Hepatocyte (in vitro differentiated cells): ENCODE measurements around the gene COL15A1. TPM values are rescaled to one million over a fixed set of nuclear protein-coding genes. Genes with fewer than 3 reads are reported as not detected.
A peak's percentile ranks its signal among the peaks of the same experiment; 100 is the strongest.

Experiments used
- DNase-seq: peaks from one replicate; pipeline ENCODE4 v3.0.0-alpha.2; 2016; ENCODE audit warnings: low spot score
- H2AFZ ChIP-seq: fragments of 200-600 bp; sonication (generic); 2 replicates; pipeline ENCODE4 v1.6.0; 2016; ENCODE audit warnings: antibody characterized with exemption, mild to moderate bottlenecking
- H3K27ac ChIP-seq: fragments of 200-600 bp; sonication (generic); 2 replicates; pipeline ENCODE4 v1.5.1; 2016; ENCODE audit warnings: mild to moderate bottlenecking
- H3K27me3 ChIP-seq: fragments of 200-600 bp; sonication (generic); 2 replicates; pipeline ENCODE4 v1.6.1; 2016
- H3K36me3 ChIP-seq: fragments of 200-600 bp; sonication (generic); replicated peaks from 2 replicates; pipeline ENCODE4 v1.5.1; 2016; ENCODE audit warnings: low read depth; ENCODE audit not compliant: insufficient read depth
- H3K4me1 ChIP-seq: fragments of 200-600 bp; sonication (generic); 2 replicates; pipeline ENCODE4 v1.5.1; 2016; ENCODE audit warnings: mild to moderate bottlenecking, moderate library complexity; ENCODE audit not compliant: insufficient read depth
- H3K4me2 ChIP-seq: fragments of 200-600 bp; sonication (generic); 2 replicates; pipeline ENCODE4 v1.6.0; 2016
- H3K4me3 ChIP-seq: fragments of 200-600 bp; sonication (generic); 2 replicates; pipeline ENCODE4 v1.5.1; 2016; ENCODE audit warnings: mild to moderate bottlenecking
- H3K79me2 ChIP-seq: fragments of 200-600 bp; sonication (generic); 2 replicates; pipeline ENCODE4 v1.6.0; 2017; ENCODE audit warnings: mild to moderate bottlenecking
- H3K9me2 ChIP-seq: fragments of 200-600 bp; sonication (generic); replicated peaks from 2 replicates; pipeline ENCODE4 v1.6.0; 2017; ENCODE audit warnings: mild to moderate bottlenecking; ENCODE audit not compliant: insufficient read depth
- H3K9me3 ChIP-seq: fragments of 200-600 bp; sonication (generic); 2 replicates; pipeline ENCODE4 v1.5.1; 2016; ENCODE audit warnings: low read depth, mild to moderate bottlenecking
- H4K20me1 ChIP-seq: fragments of 200-600 bp; sonication (generic); 2 replicates; pipeline ENCODE4 v1.6.0; 2016; ENCODE audit warnings: mild to moderate bottlenecking; ENCODE audit not compliant: insufficient read depth, poor library complexity, severe bottlenecking
- CTCF ChIP-seq: fragments of 200-600 bp; sonication (generic); IDR thresholded peaks from 2 replicates; pipeline ENCODE4 v1.5.1; 2016; ENCODE audit warnings: antibody characterized with exemption, mild to moderate bottlenecking; ENCODE audit not compliant: poor library complexity
- EZH2 ChIP-seq: fragments of 200-600 bp; sonication (generic); IDR thresholded peaks from 2 replicates; pipeline ENCODE4 v1.6.1; 2016; ENCODE audit warnings: antibody characterized with exemption, mild to moderate bottlenecking, borderline replicate concordance
- EZH2phosphoT487 ChIP-seq: fragments of 200-600 bp; sonication (generic); IDR thresholded peaks from one replicate; pipeline ENCODE4 v1.6.1; 2018; ENCODE audit warnings: antibody characterized with exemption, mild to moderate bottlenecking, low read depth, moderate library complexity; ENCODE audit not compliant: unreplicated experiment, severe bottlenecking
- WGBS: methylation state at CpG from one replicate; pipeline ENCODE4 v1.1.6; 2016; ENCODE audit warnings: low lambda C conversion rate; ENCODE audit errors: missing lambda C conversion rate; 5-methylcytosine and 5-hydroxymethylcytosine counted together
- polyA plus RNA-seq: library from polyadenylated mRNA; unstranded; fragments of >200 nt; fragmentation: Nextera tagmentation; extraction: Ambion mirVana; gene quantifications from 2 replicates; pipeline ENCODE4 v1.2.1, GENCODE V29; 2016
- total RNA-seq: library from RNA; depleted of rRNA; stranded (reverse); fragments of >200 nt; gene quantifications from 2 replicates; pipeline ENCODE4 v1.2.3, GENCODE V29; 2014

The COL15A1 gene
- total and polyA plus RNA-seq, 2 experiments from 2014 or later: 97.6 to 106 TPM

- Histone ChIP-seq H3K9me3 (no peaks in the 10 kb centered on the region), H3K79me2 (no peaks in the 10 kb centered on the region), H3K9me2 (no peaks in the 10 kb centered on the region), H2AFZ (no peak overlapping the region), H3K36me3 (no peaks in the 10 kb centered on the region), H3K4me2 (no peak overlapping the region), H3K27me3 (no peaks in the 10 kb centered on the region), H3K27ac (peak overlapping the region; percentile 73), H3K4me1 (no peaks in the 10 kb centered on the region), H4K20me1 (no peaks in the 10 kb centered on the region), H3K4me3 (no peak overlapping the region)
- DNase-seq: no peak
- TF ChIP-seq EZH2phosphoT487 (no peak), EZH2 (no peak), CTCF (no peak)
- 64% methylated on average over 2 of the region's 2 CpGs for WGBS
These were observed 85.5 kb downstream of the COL15A1 start for GRCh38 chr9:99029083-99029645.

GRCh38 chr9:99030092-99030511, 86.4 kb downstream of the COL15A1 start:
- no peaks in the 10 kb centered on the region for H3K4me1 ChIP-seq
- no peaks in the 10 kb centered on the region for H3K27me3 ChIP-seq
- 56% methylated on average over 3 of the region's 3 CpGs for WGBS
- H2AFZ ChIP-seq: no peak overlapping the region
- H3K9me2 ChIP-seq: no peaks in the 10 kb centered on the region
- peak overlapping the region; percentile 77 for H3K27ac ChIP-seq
- DNase-seq: peak; percentile 30
- H4K20me1 ChIP-seq: no peaks in the 10 kb centered on the region
- H3K4me2 ChIP-seq: no peak overlapping the region
- no peaks in the 10 kb centered on the region for H3K79me2 ChIP-seq
- no peaks in the 10 kb centered on the region for H3K36me3 ChIP-seq
- H3K4me3 ChIP-seq: no peak overlapping the region
- no peak for TF ChIP-seq CTCF
- TF ChIP-seq EZH2phosphoT487: no peak
- no peak for TF ChIP-seq EZH2
- no peaks in the 10 kb centered on the region for H3K9me3 ChIP-seq

GRCh38 chr9:99030610-99031109, 87.0 kb downstream of the COL15A1 start:
- no peak for DNase-seq
- TF ChIP-seq EZH2: no peak
- no peak for TF ChIP-seq EZH2phosphoT487
- no peak for TF ChIP-seq CTCF
- H3K27ac ChIP-seq: peak overlapping the region; percentile 77
- 85% methylated on average over 3 of the region's 3 CpGs for WGBS
- no peaks in the 10 kb centered on the region for H3K9me2 ChIP-seq
- H3K36me3 ChIP-seq: no peaks in the 10 kb centered on the region
- no peak overlapping the region for H3K4me3 ChIP-seq
- no peaks in the 10 kb centered on the region for H3K79me2 ChIP-seq
- H2AFZ ChIP-seq: no peak overlapping the region
- H3K9me3 ChIP-seq: no peaks in the 10 kb centered on the region
- H4K20me1 ChIP-seq: no peaks in the 10 kb centered on the region
- no peaks in the 10 kb centered on the region for H3K4me1 ChIP-seq
- H3K4me2 ChIP-seq: no peak overlapping the region
- H3K27me3 ChIP-seq: no peaks in the 10 kb centered on the region
